ENCODE results near the gene UBE2N. TPM values are rescaled to one million over a fixed set of nuclear protein-coding genes. Genes with fewer than 3 reads are reported as not detected.

UBE2N gene
- total and polyA plus RNA-seq, 2 donors (not counting 3 experiments of a cell fraction or from before 2014, with no cell fraction given) = 59.2 to 125 TPM

DNA sequence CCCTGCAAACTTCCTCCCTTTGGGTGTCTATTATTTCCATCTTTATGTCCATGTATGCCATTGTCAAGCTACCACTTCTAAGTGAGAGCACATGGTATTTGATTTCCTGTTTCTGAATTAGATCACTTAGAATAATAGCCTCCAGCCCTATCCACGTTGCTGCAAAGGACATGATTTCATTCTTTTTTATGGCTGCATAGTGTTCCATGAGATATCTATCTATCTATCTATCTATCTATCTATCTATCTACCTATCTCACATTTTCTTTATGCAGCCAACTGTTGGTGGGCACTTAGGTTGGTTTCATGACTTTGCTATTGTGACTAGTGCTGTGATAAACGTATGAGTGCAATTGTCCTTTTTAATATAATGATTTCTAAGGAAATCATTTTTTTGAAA is 14.3 kb upstream of the UBE2N start:
- no peak for FAIRE-seq
- H3K79me2 ChIP-seq (ENCODE audit: control insufficient read depth, insufficient read depth, low read length) = no peaks in the 10 kb centered on the region

More for the DNA sequence above, 14.3 kb upstream of the UBE2N start:
- ChIA-PET POLR2A (no interaction called here), CTCF (no interaction called here)
- Histone ChIP-seq H3K4me3 (replicated peaks in 1 of 3; ENCODE audit: insufficient read depth in 1 of 3, low read depth in 1 of 3, low read length in 3 of 3) (no peak overlapping the region), H4K20me1 (replicated peaks; ENCODE audit: control insufficient read depth, extremely low read depth, insufficient read depth, low read length) (no peaks in the 10 kb centered on the region), H3K4me1 (ENCODE audit: control insufficient read depth, extremely low read depth, insufficient read depth, low read length) (no peaks in the 10 kb centered on the region), H3K27me3 (ENCODE audit: control insufficient read depth in 2 of 2, insufficient read depth in 2 of 2, low read length in 2 of 2) (peaks cover 3 to 4% of the 10 kb centered on the region in 2 experiments), H3K27ac (ENCODE audit: insufficient read depth, low read depth, low read length) (no peak overlapping the region), H3K4me2 (ENCODE audit: insufficient read depth, low read length) (no peak overlapping the region), H3K9ac (replicated peaks; ENCODE audit: extremely low read depth, insufficient read depth, low read length) (no peak overlapping the region), H3K9me3 (replicated peaks; ENCODE audit: control insufficient read depth, insufficient read depth, low read length) (no peaks in the 10 kb centered on the region), H3K36me3 (ENCODE audit: control insufficient read depth in 2 of 2, extremely low read depth in 1 of 2, insufficient read depth in 2 of 2, low read length in 2 of 2) (no peaks in the 10 kb centered on the region), H2AFZ (ENCODE audit: low read depth, low read length) (no peak overlapping the region), H3K9me1 (replicated peaks; ENCODE audit: control insufficient read depth, extremely low read depth, insufficient read depth, low read length) (no peaks in the 10 kb centered on the region)
- dilution Hi-C loops (cut with MboI; ENCODE audit: extremely low pct_ligation_motif_present, low sequenced_read_pairs) (no loop called here), intact Hi-C loops (cut with micrococcal nuclease) (no loop called here)
- TF ChIP-seq, protein P1, sequence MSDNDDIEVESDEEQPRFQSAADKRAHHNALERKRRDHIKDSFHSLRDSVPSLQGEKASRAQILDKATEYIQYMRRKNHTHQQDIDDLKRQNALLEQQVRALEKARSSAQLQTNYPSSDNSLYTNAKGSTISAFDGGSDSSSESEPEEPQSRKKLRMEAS (IDR thresholded peaks at IDR 0.05; ENCODE audit: insufficient read depth, insufficient read length) = no peak
- no peak for TF ChIP-seq POLR2A (IDR thresholded peaks at IDR 0.05; ENCODE audit: low read depth, low read length)
- no peak for TF ChIP-seq GATA2 (IDR thresholded peaks at IDR 0.05; ENCODE audit: insufficient read depth, insufficient read length, low read depth, low read length)
- TF ChIP-seq JUN (IDR thresholded peaks at IDR 0.05; ENCODE audit: borderline replicate concordance, insufficient read depth, insufficient read length, low read depth) = no peak
- TF ChIP-seq, protein P2, sequence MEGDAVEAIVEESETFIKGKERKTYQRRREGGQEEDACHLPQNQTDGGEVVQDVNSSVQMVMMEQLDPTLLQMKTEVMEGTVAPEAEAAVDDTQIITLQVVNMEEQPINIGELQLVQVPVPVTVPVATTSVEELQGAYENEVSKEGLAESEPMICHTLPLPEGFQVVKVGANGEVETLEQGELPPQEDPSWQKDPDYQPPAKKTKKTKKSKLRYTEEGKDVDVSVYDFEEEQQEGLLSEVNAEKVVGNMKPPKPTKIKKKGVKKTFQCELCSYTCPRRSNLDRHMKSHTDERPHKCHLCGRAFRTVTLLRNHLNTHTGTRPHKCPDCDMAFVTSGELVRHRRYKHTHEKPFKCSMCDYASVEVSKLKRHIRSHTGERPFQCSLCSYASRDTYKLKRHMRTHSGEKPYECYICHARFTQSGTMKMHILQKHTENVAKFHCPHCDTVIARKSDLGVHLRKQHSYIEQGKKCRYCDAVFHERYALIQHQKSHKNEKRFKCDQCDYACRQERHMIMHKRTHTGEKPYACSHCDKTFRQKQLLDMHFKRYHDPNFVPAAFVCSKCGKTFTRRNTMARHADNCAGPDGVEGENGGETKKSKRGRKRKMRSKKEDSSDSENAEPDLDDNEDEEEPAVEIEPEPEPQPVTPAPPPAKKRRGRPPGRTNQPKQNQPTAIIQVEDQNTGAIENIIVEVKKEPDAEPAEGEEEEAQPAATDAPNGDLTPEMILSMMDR (IDR thresholded peaks at IDR 0.05; ENCODE audit: extremely low read depth in 1 of 2, insufficient read depth in 1 of 2, low read depth in 1 of 2, low read length in 2 of 2) = no peak
- TF ChIP-seq FOS (IDR thresholded peaks at IDR 0.05; ENCODE audit: borderline replicate concordance, insufficient read depth, low read length) = no peak
- TF ChIP-seq EZH2 (IDR thresholded peaks at IDR 0.05; ENCODE audit: borderline replicate concordance, low read depth, low read length, severe bottlenecking) = no peak
- TF ChIP-seq MYC (IDR thresholded peaks at IDR 0.05; ENCODE audit: low read depth, low read length) = no peak
- no TSS peak for BruUV-seq (replicated peaks)
- DNase-seq (ENCODE audit: low read depth, low spot score) = no peak

Measured in endothelial cell of umbilical vein (primary cell).